Hepatocyte (in vitro differentiated cells): ENCODE data around the gene ABHD1.
"Not testable (repeated sequence)": the region's sequence is repeated elsewhere in the genome, so short reads cannot be mapped to it uniquely, and the experiment has no call there.

Experiments
- CTCF ChIP-seq: fragments of 200-600 bp; sonication (generic); IDR thresholded peaks from 2 replicates; pipeline ENCODE4 v1.5.1; 2016; ENCODE audit warnings: antibody characterized with exemption, mild to moderate bottlenecking; ENCODE audit not compliant: poor library complexity
- EZH2 ChIP-seq: fragments of 200-600 bp; sonication (generic); IDR thresholded peaks from 2 replicates; pipeline ENCODE4 v1.6.1; 2016; ENCODE audit warnings: antibody characterized with exemption, mild to moderate bottlenecking, borderline replicate concordance

GRCh38 chr2:27110603-27111352 lies 12.8 kb upstream of the ABHD1 start:
- TF ChIP-seq CTCF, EZH2: not testable (repeated sequence)
